Adrenal gland (tissue), 12 donors: ENCODE measurements around the gene SELENOT. TPM values are rescaled to one million over a fixed set of nuclear protein-coding genes. Genes with fewer than 3 reads are reported as not detected.

ENCODE experiments used
- DNase-seq, 7 donors: peaks; one replicate each; pipeline ENCODE4 v3.0.0-alpha.2; 2019 to 2020
- H3K27ac ChIP-seq, 5 donors: fragments of 200-600 bp; sonication (generic) in 4 of 5; 1 replicate in 3 of 5; 2 replicates in 2 of 5; pipeline versions ENCODE4 v1.5.1 to v1.8.0; 2016 to 2020; ENCODE audit warnings: mild to moderate bottlenecking in 1 of 5
- H3K27me3 ChIP-seq: fragments of 200-600 bp; 2 replicates; pipeline ENCODE4 v1.8.0; 2021
- H3K36me3 ChIP-seq, 2 donors: fragments of 200-600 bp; replicated peaks in 1 of 2; 1 replicate in 1 of 2; 2 replicates in 1 of 2; pipeline versions ENCODE4 v1.5.1 to v1.8.0; 2018 to 2022
- H3K4me1 ChIP-seq, 2 donors: fragments of 200-600 bp; replicated peaks in 1 of 2; 1 replicate in 1 of 2; 2 replicates in 1 of 2; pipeline versions ENCODE4 v1.5.1 to v1.8.0; 2018 to 2021
- H3K4me3 ChIP-seq, 4 donors: fragments of 200-600 bp; sonication (generic) in 3 of 4; one replicate each; pipeline ENCODE4 v1.5.1; 2016 to 2018
- H3K9me3 ChIP-seq, 3 donors: fragments of 200-600 bp; sonication (generic) in 1 of 3; replicated peaks in 1 of 3; 1 replicate in 2 of 3; 2 replicates in 1 of 3; pipeline versions ENCODE4 v1.5.1 to v1.8.0; 2016 to 2021
- POLR2A ChIP-seq, 2 donors: fragments of 450-650 bp; IDR thresholded peaks; one replicate each; pipeline ENCODE4 v1.6.1; 2017; ENCODE audit warnings: antibody characterized with exemption in 2 of 2, mild to moderate bottlenecking in 2 of 2, moderate library complexity in 1 of 2
- WGBS, 4 donors: extraction: QIAGEN DNeasy Blood & Tissue Kit in 2 of 4; methylation state at CpG; one replicate each; pipeline versions ENCODE4 v1.1.5 to v1.1.7; 2013 to 2017; 5-methylcytosine and 5-hydroxymethylcytosine counted together
- intact Hi-C, 2 donors: fragments of 100-400 bp; cut with DNase I; formaldehyde crosslinking; loops; one replicate each; pipeline versions ENCODE4 v1.14.1 to v1.15.0; 2022 to 2023
- polyA plus RNA-seq, 3 donors: library from polyadenylated mRNA; stranded (reverse); fragments of 200-250 nt in 2 of 3; fragments of 350-450 nt in 1 of 3; fragmentation: Illumina TruSeq in 1 of 3; extraction: RNeasy Lipid Tissue Mini Kit (QIAGEN cat#74804) in 1 of 3; gene quantifications; one replicate each; pipeline ENCODE4 v1.2.3, GENCODE V29; 2013 to 2014
- total RNA-seq, 9 donors: library from RNA; depleted of rRNA in 4 of 9; stranded (reverse); fragments of >200 nt in 4 of 9; fragments of 120-200 nt in 1 of 9; fragmentation: NEBNext Ultra II Directional in 1 of 9; extraction: Animal tissue kit (Norgen Biotek cat#: 25700) in 1 of 9; gene quantifications; one replicate each; pipeline versions ENCODE4 v1.1.0 to v1.2.4, GENCODE V29; 2013 to 2023
- TF ChIP-seq, protein P1 (sequence below), 6 experiments: fragments of 450-650 bp in 4 of 6; fragments of 200-600 bp in 2 of 6; sonication (generic) in 1 of 6; IDR thresholded peaks; 1 replicate in 5 of 6; 2 replicates in 1 of 6; pipeline versions ENCODE4 v1.5.1 to v1.8.0; 2016 to 2021; ENCODE audit warnings: antibody characterized with exemption in 6 of 6, mild to moderate bottlenecking in 2 of 6, moderate library complexity in 1 of 6
- donor health status: healthy with polysubstance abuse.
- donor health status: Bipolar disorder and iron deficiency.
- donor health status: DM: yes; HTN: yes; CAD: no.
- donor health status: DM: no; HTN: no; CAD: no.
- donor health status: DM: no; HTN: no; CAD: no.
- donor health status: DM: yes; HTN: yes; CAD: no.

The SELENOT gene
- total and polyA plus RNA-seq, 12 donors, result 19.4 to 323 (median 151) TPM

DNA sequence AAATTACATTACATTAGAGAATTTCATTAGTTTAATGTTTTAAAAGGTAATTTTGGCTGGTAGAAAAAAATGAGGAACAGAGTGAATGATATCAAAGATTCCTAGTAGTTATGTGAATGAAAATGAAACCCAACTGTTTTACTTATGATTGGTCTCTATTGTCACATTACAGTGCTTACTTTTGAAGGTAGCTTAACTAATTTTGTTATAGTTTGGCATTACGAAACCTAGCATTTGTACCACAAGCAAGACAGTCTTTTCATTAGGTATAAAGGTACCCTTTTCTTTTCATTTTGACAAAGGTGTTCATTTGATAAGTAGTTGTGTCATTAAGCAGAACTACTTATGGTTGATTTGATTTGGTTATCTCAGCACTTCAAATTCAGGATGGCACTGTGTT, 6.9 kb downstream of the SELENOT start:
- H3K4me1 ChIP-seq, result peaks cover 6 to 70% of the 10 kb centered on the region in 2 donors
- no peak overlapping the region for H3K27ac ChIP-seq
- no peak for DNase-seq
- TF ChIP-seq, protein P1, sequence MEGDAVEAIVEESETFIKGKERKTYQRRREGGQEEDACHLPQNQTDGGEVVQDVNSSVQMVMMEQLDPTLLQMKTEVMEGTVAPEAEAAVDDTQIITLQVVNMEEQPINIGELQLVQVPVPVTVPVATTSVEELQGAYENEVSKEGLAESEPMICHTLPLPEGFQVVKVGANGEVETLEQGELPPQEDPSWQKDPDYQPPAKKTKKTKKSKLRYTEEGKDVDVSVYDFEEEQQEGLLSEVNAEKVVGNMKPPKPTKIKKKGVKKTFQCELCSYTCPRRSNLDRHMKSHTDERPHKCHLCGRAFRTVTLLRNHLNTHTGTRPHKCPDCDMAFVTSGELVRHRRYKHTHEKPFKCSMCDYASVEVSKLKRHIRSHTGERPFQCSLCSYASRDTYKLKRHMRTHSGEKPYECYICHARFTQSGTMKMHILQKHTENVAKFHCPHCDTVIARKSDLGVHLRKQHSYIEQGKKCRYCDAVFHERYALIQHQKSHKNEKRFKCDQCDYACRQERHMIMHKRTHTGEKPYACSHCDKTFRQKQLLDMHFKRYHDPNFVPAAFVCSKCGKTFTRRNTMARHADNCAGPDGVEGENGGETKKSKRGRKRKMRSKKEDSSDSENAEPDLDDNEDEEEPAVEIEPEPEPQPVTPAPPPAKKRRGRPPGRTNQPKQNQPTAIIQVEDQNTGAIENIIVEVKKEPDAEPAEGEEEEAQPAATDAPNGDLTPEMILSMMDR (IDR thresholded peaks at IDR 0.05), result no peak
- TF ChIP-seq POLR2A (IDR thresholded peaks at IDR 0.05), result no peak
- H3K9me3 ChIP-seq, result no peaks in the 10 kb centered on the region
- intact Hi-C loops, result no loop called here
- H3K4me3 ChIP-seq, result no peak overlapping the region
- H3K27me3 ChIP-seq, result no peaks in the 10 kb centered on the region
- 0% methylated on average over 1 of the region's 1 CpG for WGBS, 4 donors
- peaks cover 0 to 6% of the 10 kb centered on the region in 2 donors for H3K36me3 ChIP-seq

DNA sequence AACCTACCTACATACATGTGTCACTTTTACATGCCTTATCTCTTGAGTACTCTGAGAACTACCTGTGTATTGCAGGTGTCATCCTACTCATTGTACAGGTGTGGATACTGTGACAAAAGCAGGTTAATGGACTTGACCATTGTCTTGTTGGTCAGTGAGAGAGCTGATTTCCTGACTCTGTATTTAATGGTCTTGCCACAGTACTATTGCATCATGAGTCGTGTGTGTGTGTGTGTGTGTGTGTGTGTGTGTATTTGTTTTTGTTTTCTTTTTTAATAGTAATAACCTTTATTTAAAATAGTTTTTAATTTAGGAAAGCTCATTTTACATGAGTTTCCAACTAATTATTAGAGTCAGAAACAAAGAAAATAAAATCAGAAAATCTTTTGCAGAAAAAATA, 7.7 kb downstream of the SELENOT start:
- no peak for DNase-seq
- H3K4me1 ChIP-seq, result peaks cover 5 to 62% of the 10 kb centered on the region in 2 donors

DNA sequence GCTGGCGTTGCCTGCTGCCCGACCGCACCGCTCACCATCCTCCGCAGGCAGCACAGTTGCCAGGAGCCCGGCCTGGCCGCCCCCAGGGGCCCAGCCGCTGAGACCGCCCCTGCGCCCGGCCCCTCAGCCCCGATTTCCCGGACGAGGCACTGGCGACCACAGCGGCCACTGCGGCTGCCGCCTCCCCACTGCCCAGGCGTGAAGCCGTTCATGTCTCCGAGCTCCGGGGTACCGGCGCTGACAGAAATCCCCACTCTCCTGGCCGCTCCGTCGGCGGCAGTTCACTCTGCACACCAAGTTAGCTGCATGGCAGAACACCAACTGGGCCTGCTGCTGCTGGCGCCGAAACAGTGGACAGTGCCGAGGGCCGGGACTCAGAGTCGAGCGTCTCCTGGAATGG, 8.5 kb downstream of the SELENOT start:
- Histone ChIP-seq H3K9me3 (no peaks in the 10 kb centered on the region), H3K27me3 (no peaks in the 10 kb centered on the region), H3K4me3 (no peak overlapping the region), H3K27ac (no peak overlapping the region), H3K4me1 (peaks cover 5 to 55% of the 10 kb centered on the region in 2 donors), H3K36me3 (peaks cover 0 to 6% of the 10 kb centered on the region in 2 donors)
- intact Hi-C loops, result no loop called here
- WGBS, 4 donors, result 98 to 100% (median 99%) methylated on average over 19 to 34 of the region's 34 CpGs
- TF ChIP-seq, protein P1 (IDR thresholded peaks at IDR 0.05), result no peak
- TF ChIP-seq POLR2A (IDR thresholded peaks at IDR 0.05), result no peak
- no peak for DNase-seq

More for the DNA sequence above, 7.7 kb downstream of the SELENOT start:
- no peaks in the 10 kb centered on the region for H3K27me3 ChIP-seq
- TF ChIP-seq, protein P1 (IDR thresholded peaks at IDR 0.05), result no peak
- no peak for TF ChIP-seq POLR2A (IDR thresholded peaks at IDR 0.05)
- no peaks in the 10 kb centered on the region for H3K9me3 ChIP-seq
- peaks cover 0 to 6% of the 10 kb centered on the region in 2 donors for H3K36me3 ChIP-seq
- H3K4me3 ChIP-seq, result no peak overlapping the region
- intact Hi-C loops, result no loop called here
- WGBS, 4 donors, result 26 to 58% (median 36%) methylated on average over 1 of the region's 1 CpG
- H3K27ac ChIP-seq, result no peak overlapping the region

DNA sequence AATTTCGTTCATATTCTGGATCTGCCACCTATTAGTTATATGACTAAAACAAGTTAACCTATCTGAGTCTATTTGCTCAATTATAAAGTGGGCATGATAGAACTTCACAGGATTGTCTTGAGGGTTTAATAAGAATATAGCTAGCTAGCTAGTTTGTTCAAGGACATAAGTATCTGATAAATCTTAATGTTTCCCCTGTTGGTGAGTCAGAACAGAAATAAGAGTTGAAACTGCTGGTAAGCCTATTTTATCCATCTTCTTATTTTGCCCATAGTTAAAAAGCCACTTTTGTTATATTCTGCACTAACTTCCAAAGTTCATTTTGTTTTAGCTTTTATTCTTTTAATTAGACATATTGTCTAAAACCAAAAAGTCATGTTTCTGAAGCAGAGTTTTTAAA, 9.4 kb downstream of the SELENOT start:
- peaks cover 5 to 46% of the 10 kb centered on the region in 2 donors for H3K4me1 ChIP-seq
- TF ChIP-seq, protein P1 (IDR thresholded peaks at IDR 0.05), result no peak
- no peak for TF ChIP-seq POLR2A (IDR thresholded peaks at IDR 0.05)
- H3K9me3 ChIP-seq, result no peaks in the 10 kb centered on the region
- H3K27me3 ChIP-seq, result no peaks in the 10 kb centered on the region
- no peak overlapping the region for H3K27ac ChIP-seq
- DNase-seq, result no peak
- intact Hi-C loops, result no loop called here
- no peak overlapping the region for H3K4me3 ChIP-seq
- 58 to 75% (median 69%) methylated on average over 1 of the region's 1 CpG for WGBS, 4 donors
- H3K36me3 ChIP-seq, result peaks cover 0 to 6% of the 10 kb centered on the region in 2 donors
